Suprapubic skin (tissue), 4 donors: ENCODE measurements around the gene SYNC. TPM values are rescaled to one million over a fixed set of nuclear protein-coding genes. Genes with fewer than 3 reads are reported as not detected.
"Not testable (repeated sequence)": the region's sequence is repeated elsewhere in the genome, so short reads cannot be mapped to it uniquely, and the experiment has no call there.

Source experiments
- DNase-seq, 2 donors: peaks; one replicate each; pipeline ENCODE4 v3.0.0-alpha.2; 2019; ENCODE audit warnings: low spot score in 2 of 2
- H3K27ac ChIP-seq: fragments of 200-600 bp; sonication (generic); one replicate; pipeline ENCODE4 v1.5.1; 2019
- H3K27me3 ChIP-seq: fragments of 200-600 bp; sonication (generic); one replicate; pipeline ENCODE4 v1.5.1; 2019
- H3K36me3 ChIP-seq: fragments of 200-600 bp; sonication (generic); one replicate; pipeline ENCODE4 v1.5.1; 2019
- H3K4me1 ChIP-seq: fragments of 200-600 bp; sonication (generic); one replicate; pipeline ENCODE4 v1.5.1; 2019
- H3K4me3 ChIP-seq: fragments of 200-600 bp; sonication (generic); one replicate; pipeline ENCODE4 v1.5.1; 2019; ENCODE audit warnings: mild to moderate bottlenecking
- H3K9me3 ChIP-seq: fragments of 200-600 bp; sonication (generic); one replicate; pipeline ENCODE4 v1.5.1; 2019
- CTCF ChIP-seq, 2 donors: fragments of 200-600 bp in 1 of 2; fragments of 450-650 bp in 1 of 2; sonication (generic) in 1 of 2; IDR thresholded peaks; one replicate each; pipeline ENCODE4 v1.5.1; 2016 to 2019; ENCODE audit warnings: antibody characterized with exemption in 2 of 2, mild to moderate bottlenecking in 1 of 2, moderate library complexity in 1 of 2
- EP300 ChIP-seq: sonication (generic); formaldehyde crosslinking; IDR thresholded peaks from one replicate; pipeline ENCODE4 v1.6.1; 2017; ENCODE audit warnings: antibody characterized with exemption
- POLR2A ChIP-seq, 2 donors: fragments of 450-650 bp; IDR thresholded peaks; one replicate each; pipeline ENCODE4 v1.6.1; 2017; ENCODE audit warnings: antibody characterized with exemption in 2 of 2, mild to moderate bottlenecking in 2 of 2, moderate library complexity in 2 of 2
- POLR2AphosphoS5 ChIP-seq, 3 donors: sonication (generic); formaldehyde crosslinking; IDR thresholded peaks; one replicate each; pipeline ENCODE4 v1.6.1; 2017; ENCODE audit warnings: antibody characterized with exemption in 3 of 3
- whole genome bisulfite sequencing: methylation state at CpG from one replicate; pipeline ENCODE4 v1.1.5; 2018; 5-methylcytosine and 5-hydroxymethylcytosine counted together
- total RNA-seq, 4 donors: library from RNA; depleted of rRNA; stranded (reverse); fragments of >200 nt; gene quantifications; one replicate each; pipeline ENCODE4 v1.1.0, GENCODE V29; 2016

The SYNC gene
- total RNA-seq, 4 donors from 2014 or later: 7.4 to 11.4 (median 8.3) TPM

DNA sequence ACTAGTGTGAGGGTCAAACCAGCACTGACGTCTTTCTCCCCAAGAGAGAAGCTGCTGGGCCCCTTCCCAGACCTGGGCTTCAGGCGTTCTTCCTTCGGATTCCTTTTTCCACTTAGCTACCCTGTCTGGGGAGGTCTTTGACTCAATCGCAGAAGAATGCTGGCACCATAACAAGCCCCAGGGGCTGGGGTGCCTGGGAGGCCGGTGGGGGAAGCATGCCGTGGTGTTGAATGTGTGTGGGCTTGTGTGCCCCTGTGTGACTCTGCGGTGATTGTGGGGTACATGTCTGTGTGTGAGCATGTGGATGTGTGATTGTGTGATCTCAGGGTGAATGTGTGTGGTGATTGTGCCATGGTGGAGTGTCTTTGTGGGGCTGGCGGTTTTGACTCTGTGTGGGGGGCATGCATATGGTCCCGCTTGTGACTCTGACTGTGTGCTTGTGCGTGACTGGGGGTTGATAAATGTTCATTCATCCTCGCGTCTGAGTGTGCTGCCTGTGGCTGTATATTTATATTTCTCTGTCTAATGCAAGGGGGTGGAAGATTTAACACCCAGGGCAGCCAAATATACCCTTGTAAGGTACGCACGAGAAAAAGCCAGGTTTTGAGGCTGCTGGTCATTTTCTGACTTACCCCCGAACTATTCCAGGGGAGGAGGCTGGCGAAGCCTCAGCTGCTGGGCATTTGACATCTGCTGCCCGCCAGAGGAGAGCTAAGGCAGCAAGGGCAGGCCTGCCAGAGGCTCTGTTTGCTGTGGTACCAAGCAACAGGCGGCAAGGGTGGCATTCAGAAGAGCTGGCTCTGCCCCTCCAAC, 1.1 kb upstream of the SYNC start:
- H3K36me3 ChIP-seq: no peaks in the 10 kb centered on the region
- peaks cover 38% of the 10 kb centered on the region for H3K4me1 ChIP-seq
- H3K4me3 ChIP-seq: peak overlapping the region; percentile 81
- H3K9me3 ChIP-seq: no peaks in the 10 kb centered on the region
- 44% methylated on average over 18 of the region's 18 CpGs for whole genome bisulfite sequencing
- peak overlapping the region; percentile 87 for H3K27ac ChIP-seq
- no peak for TF ChIP-seq POLR2A (IDR thresholded peaks at IDR 0.05)
- TF ChIP-seq EP300: no peak
- no peak for TF ChIP-seq POLR2AphosphoS5 (IDR thresholded peaks at IDR 0.05)
- no peak for TF ChIP-seq CTCF (IDR thresholded peaks at IDR 0.05)
- no peaks in the 10 kb centered on the region for H3K27me3 ChIP-seq
- DNase-seq: peak in 1 of 2 donors; percentile 64

DNA sequence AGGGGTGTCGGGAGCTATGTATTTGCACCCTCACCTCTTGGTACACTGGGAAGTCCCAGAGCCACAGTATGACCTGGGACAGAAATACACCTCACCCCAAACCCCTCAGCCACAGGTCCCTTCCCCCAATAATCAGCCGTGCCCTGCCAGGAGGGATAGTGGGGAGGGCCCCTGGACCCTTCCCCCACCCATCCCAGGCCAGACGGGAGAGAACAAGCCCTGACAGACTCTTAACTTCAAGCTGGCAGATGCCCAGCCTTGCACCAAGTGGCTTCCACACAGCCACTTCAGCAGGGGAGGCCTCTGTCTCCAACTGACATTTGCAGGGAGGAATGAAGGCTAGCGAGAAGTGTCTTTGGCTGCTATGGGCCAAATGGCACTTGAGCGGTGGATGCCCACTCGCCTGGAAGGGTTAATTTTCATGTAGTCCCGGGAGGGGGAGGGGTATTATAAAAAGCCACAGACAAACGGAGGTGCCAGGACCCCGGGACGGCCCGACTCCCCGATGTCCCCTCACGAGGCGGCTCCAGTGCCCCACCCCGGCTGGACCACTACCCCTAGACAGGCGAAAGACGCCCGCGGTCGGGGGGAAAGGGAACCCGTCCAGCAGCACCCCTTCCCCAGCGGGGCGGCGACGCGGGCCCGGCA, 495 bp downstream of the SYNC start:
- H3K27me3 ChIP-seq: no peaks in the 10 kb centered on the region
- TF ChIP-seq CTCF (IDR thresholded peaks at IDR 0.05): no peak
- no peak for TF ChIP-seq POLR2AphosphoS5 (IDR thresholded peaks at IDR 0.05)
- no peak for TF ChIP-seq EP300
- TF ChIP-seq POLR2A (IDR thresholded peaks at IDR 0.05): no peak
- peak overlapping the region; percentile 87 for H3K27ac ChIP-seq
- H3K36me3 ChIP-seq: no peaks in the 10 kb centered on the region
- WGBS: 6% methylated on average over 22 of the region's 27 CpGs
- H3K4me3 ChIP-seq: peak overlapping the region; percentile 81
- peak in 1 of 2 donors; percentile 71 for DNase-seq
- H3K9me3 ChIP-seq: no peaks in the 10 kb centered on the region
- peaks cover 38% of the 10 kb centered on the region for H3K4me1 ChIP-seq

- peaks cover 38% of the 10 kb centered on the region for H3K4me1 ChIP-seq
- WGBS: 0% methylated on average over 2 of the region's 6 CpGs
- H3K27me3 ChIP-seq: no peaks in the 10 kb centered on the region
- H3K27ac ChIP-seq: peak overlapping the region; percentile 87
- H3K36me3 ChIP-seq: no peaks in the 10 kb centered on the region
- DNase-seq: no peak
- TF ChIP-seq EP300 (no peak), POLR2AphosphoS5 (IDR thresholded peaks at IDR 0.05) (no peak), POLR2A (IDR thresholded peaks at IDR 0.05) (no peak), CTCF (IDR thresholded peaks at IDR 0.05) (no peak)
- H3K4me3 ChIP-seq: peak overlapping the region; percentile 81
- no peaks in the 10 kb centered on the region for H3K9me3 ChIP-seq
These were observed 1.1 kb downstream of the SYNC start for GRCh38 chr1:32701421-32701911.

- H3K36me3 ChIP-seq, H3K4me3 ChIP-seq, H3K27ac ChIP-seq, H3K27me3 ChIP-seq, H3K9me3 ChIP-seq, DNase-seq: not testable (repeated sequence)
- 99% methylated on average over 8 of the region's 8 CpGs for WGBS
- peaks cover 29% of the 10 kb centered on the region for H3K4me1 ChIP-seq
These were observed 5.6 kb downstream of the SYNC start for GRCh38 chr1:32696996-32697395.

GRCh38 chr1:32696041-32696440, 6.5 kb downstream of the SYNC start:
- Histone ChIP-seq H3K36me3 (no peaks in the 10 kb centered on the region), H3K4me1 (peaks cover 20% of the 10 kb centered on the region), H3K4me3 (no peak overlapping the region), H3K27ac (no peak overlapping the region), H3K27me3 (no peaks in the 10 kb centered on the region), H3K9me3 (no peaks in the 10 kb centered on the region)
- no peak for DNase-seq
- WGBS: 91% methylated on average over 9 of the region's 9 CpGs
- TF ChIP-seq CTCF (IDR thresholded peaks at IDR 0.05) (no peak), EP300 (no peak), POLR2A (IDR thresholded peaks at IDR 0.05) (no peak), POLR2AphosphoS5 (IDR thresholded peaks at IDR 0.05) (no peak)
